B cell (primary cell): ENCODE data around the gene CARMIL1.

Experiments used
- EZH2 ChIP-seq: IDR thresholded peaks from 2 replicates; pipeline ENCODE4 v1.6.1; 2012; ENCODE audit warnings: borderline replicate concordance, low read depth, mild to moderate bottlenecking, moderate library complexity, low read length; ENCODE audit not compliant: insufficient read depth, poor library complexity, severe bottlenecking
- TF ChIP-seq, protein P1 (sequence below): fragments of 200-600 bp; IDR thresholded peaks from one replicate; pipeline ENCODE4 v1.8.0; 2022; ENCODE audit warnings: antibody characterized with exemption, mild to moderate bottlenecking

DNA sequence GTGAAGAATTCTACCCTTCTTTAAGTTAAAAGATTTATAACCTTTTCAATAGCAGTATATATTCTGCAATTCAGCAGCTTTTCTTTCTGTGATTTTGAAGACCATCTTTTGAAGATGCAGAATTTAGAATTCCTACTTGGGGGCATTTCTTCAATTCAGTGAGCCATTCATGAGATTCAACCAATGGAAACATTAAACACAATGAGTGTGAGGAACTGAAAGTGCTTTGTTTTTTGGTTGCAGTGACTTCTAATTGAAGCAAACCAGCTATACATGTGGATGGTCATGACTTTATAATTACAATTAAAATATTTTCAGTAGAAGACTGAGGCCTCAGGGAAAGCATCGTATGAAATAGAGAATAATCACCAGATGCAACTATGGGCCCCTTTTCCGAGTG is 108.3 kb downstream of the CARMIL1 start:
- TF ChIP-seq, protein P1, sequence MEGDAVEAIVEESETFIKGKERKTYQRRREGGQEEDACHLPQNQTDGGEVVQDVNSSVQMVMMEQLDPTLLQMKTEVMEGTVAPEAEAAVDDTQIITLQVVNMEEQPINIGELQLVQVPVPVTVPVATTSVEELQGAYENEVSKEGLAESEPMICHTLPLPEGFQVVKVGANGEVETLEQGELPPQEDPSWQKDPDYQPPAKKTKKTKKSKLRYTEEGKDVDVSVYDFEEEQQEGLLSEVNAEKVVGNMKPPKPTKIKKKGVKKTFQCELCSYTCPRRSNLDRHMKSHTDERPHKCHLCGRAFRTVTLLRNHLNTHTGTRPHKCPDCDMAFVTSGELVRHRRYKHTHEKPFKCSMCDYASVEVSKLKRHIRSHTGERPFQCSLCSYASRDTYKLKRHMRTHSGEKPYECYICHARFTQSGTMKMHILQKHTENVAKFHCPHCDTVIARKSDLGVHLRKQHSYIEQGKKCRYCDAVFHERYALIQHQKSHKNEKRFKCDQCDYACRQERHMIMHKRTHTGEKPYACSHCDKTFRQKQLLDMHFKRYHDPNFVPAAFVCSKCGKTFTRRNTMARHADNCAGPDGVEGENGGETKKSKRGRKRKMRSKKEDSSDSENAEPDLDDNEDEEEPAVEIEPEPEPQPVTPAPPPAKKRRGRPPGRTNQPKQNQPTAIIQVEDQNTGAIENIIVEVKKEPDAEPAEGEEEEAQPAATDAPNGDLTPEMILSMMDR: no peak
- no peak for TF ChIP-seq EZH2
